Activated CD8-positive, alpha-beta memory T cell treated with anti-CD3 and anti-CD28 coated beads, Interleukin-2, amount 50 U/mL, for 24 hours (primary cell): Measurements from ENCODE around the gene ADRA1B.

Source experiments
- DNase-seq: peaks from one replicate; pipeline ENCODE4 v3.0.0-alpha.2; 2020; ENCODE audit errors: extremely low read depth

The ADRA1B gene

GRCh38 chr5:159901772-159902171 lies 14.5 kb upstream of the ADRA1B start:
- no peak for DNase-seq

- no peak for DNase-seq
Measured at GRCh38 chr5:159902444-159903121, 13.7 kb upstream of the ADRA1B start.

GRCh38 chr5:159903131-159903530 lies 13.2 kb upstream of the ADRA1B start:
- no peak for DNase-seq

- no peak for DNase-seq
Measured at GRCh38 chr5:159904874-159905273, 11.4 kb upstream of the ADRA1B start.

- DNase-seq = no peak
Measured at GRCh38 chr5:159905496-159905895, 10.8 kb upstream of the ADRA1B start.

- DNase-seq = no peak
Measured at GRCh38 chr5:159906463-159906862, 9.8 kb upstream of the ADRA1B start.

- no peak for DNase-seq
Measured at GRCh38 chr5:159906943-159907342, 9.3 kb upstream of the ADRA1B start.

GRCh38 chr5:159907689-159908590 lies 8.3 kb upstream of the ADRA1B start:
- DNase-seq = no peak

GRCh38 chr5:159908591-159908940 lies 7.7 kb upstream of the ADRA1B start:
- DNase-seq = no peak

GRCh38 chr5:159909126-159909525 lies 7.2 kb upstream of the ADRA1B start:
- DNase-seq = no peak

GRCh38 chr5:159910207-159910842 lies 6.0 kb upstream of the ADRA1B start:
- DNase-seq = no peak

- no peak for DNase-seq
Measured at GRCh38 chr5:159910843-159911229, 5.4 kb upstream of the ADRA1B start.

- DNase-seq = no peak
Measured at GRCh38 chr5:159911349-159911748, 4.9 kb upstream of the ADRA1B start.

- no peak for DNase-seq
Measured at GRCh38 chr5:159912033-159912800, 4.1 kb upstream of the ADRA1B start.

GRCh38 chr5:159913048-159913447 lies 3.2 kb upstream of the ADRA1B start:
- no peak for DNase-seq

GRCh38 chr5:159913501-159913900 lies 2.8 kb upstream of the ADRA1B start:
- no peak for DNase-seq

GRCh38 chr5:159916841-159917761 lies 819 bp downstream of the ADRA1B start:
- no peak for DNase-seq

GRCh38 chr5:159917994-159918393 lies 1.7 kb downstream of the ADRA1B start:
- no peak for DNase-seq

- DNase-seq = no peak
Measured at GRCh38 chr5:159921721-159922120, 5.4 kb downstream of the ADRA1B start.

- no peak for DNase-seq
Measured at GRCh38 chr5:159923008-159923407, 6.7 kb downstream of the ADRA1B start.
